GM12891 (cell line): Measurements from ENCODE around the gene RALGAPA2.

ENCODE experiments used
- PAX5 ChIP-seq: IDR thresholded peaks from 2 replicates; pipeline ENCODE4 v1.6.1; 2011; ENCODE audit warnings: low read length, moderate library complexity, mild to moderate bottlenecking; ENCODE audit not compliant: insufficient read depth, severe bottlenecking
- POLR2A ChIP-seq: IDR thresholded peaks from 2 replicates; pipeline ENCODE4 v1.6.1; 2011; ENCODE audit warnings: low read depth, low read length, control low read depth
- SPI1 ChIP-seq: IDR thresholded peaks from 2 replicates; pipeline ENCODE4 v1.6.1; 2011; ENCODE audit warnings: low read depth, low read length, control low read depth
- TAF1 ChIP-seq: IDR thresholded peaks from 2 replicates; pipeline ENCODE4 v1.6.1; 2011; ENCODE audit warnings: low read depth, low read length, control low read depth

DNA sequence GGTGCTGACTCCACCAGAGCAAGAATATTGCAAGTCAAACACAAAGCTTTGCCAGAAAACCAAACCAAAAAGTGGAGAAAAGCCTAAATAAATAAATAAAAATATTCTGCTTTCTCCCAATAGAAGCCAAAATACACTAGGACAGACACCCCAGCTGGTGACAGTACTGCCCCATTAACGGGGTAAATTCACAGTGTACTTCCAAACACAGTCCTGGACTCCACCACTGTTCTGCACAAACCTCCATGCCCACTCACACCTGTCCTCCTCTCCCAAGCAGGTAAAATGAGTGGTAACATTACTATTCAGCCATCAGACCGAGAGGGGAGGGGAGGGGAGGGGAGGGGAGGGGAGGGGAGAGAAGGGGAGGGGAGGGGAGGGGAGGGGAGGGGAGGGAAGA lies 70.7 kb downstream of the RALGAPA2 start:
- TF ChIP-seq PAX5 (no peak), SPI1 (no peak), POLR2A (no peak), TAF1 (no peak)
